ENCODE measurements around the gene HPSE2. TPM values are rescaled to one million over a fixed set of nuclear protein-coding genes. Genes with fewer than 3 reads are reported as not detected.

HPSE2 gene
- total RNA-seq, 1 experiment from 2014 or later = not detected

DNA sequence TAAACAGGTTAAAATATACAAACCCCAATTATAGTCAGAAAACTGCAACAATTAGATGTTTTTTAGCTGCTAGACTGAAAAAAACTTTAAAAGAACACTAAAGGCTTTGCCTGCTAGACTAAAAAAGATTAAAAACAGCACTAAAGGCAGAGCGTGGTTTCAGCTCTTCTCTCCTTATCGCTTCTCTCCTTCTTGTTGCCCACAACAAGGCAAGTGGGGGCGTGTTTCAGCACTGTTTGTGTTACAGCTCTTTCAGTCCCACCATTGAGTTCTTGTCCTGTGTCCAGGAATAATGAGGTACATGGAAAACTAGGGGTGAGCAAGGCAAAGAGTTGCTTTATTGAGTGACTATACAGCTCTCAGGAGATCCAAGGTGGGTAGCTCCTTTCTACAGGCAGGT lies 112.3 kb downstream of the HPSE2 start:
- no peak for TF ChIP-seq SIN3A (IDR thresholded peaks at IDR 0.05; ENCODE audit: borderline replicate concordance, insufficient read depth, low read depth, low read length)
- TF ChIP-seq, protein P1, sequence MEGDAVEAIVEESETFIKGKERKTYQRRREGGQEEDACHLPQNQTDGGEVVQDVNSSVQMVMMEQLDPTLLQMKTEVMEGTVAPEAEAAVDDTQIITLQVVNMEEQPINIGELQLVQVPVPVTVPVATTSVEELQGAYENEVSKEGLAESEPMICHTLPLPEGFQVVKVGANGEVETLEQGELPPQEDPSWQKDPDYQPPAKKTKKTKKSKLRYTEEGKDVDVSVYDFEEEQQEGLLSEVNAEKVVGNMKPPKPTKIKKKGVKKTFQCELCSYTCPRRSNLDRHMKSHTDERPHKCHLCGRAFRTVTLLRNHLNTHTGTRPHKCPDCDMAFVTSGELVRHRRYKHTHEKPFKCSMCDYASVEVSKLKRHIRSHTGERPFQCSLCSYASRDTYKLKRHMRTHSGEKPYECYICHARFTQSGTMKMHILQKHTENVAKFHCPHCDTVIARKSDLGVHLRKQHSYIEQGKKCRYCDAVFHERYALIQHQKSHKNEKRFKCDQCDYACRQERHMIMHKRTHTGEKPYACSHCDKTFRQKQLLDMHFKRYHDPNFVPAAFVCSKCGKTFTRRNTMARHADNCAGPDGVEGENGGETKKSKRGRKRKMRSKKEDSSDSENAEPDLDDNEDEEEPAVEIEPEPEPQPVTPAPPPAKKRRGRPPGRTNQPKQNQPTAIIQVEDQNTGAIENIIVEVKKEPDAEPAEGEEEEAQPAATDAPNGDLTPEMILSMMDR (IDR thresholded peaks at IDR 0.05) = no peak
- TF ChIP-seq TCF7L2 (IDR thresholded peaks at IDR 0.05; ENCODE audit: low read depth, low read length) = no peak
- TF ChIP-seq, protein P2, sequence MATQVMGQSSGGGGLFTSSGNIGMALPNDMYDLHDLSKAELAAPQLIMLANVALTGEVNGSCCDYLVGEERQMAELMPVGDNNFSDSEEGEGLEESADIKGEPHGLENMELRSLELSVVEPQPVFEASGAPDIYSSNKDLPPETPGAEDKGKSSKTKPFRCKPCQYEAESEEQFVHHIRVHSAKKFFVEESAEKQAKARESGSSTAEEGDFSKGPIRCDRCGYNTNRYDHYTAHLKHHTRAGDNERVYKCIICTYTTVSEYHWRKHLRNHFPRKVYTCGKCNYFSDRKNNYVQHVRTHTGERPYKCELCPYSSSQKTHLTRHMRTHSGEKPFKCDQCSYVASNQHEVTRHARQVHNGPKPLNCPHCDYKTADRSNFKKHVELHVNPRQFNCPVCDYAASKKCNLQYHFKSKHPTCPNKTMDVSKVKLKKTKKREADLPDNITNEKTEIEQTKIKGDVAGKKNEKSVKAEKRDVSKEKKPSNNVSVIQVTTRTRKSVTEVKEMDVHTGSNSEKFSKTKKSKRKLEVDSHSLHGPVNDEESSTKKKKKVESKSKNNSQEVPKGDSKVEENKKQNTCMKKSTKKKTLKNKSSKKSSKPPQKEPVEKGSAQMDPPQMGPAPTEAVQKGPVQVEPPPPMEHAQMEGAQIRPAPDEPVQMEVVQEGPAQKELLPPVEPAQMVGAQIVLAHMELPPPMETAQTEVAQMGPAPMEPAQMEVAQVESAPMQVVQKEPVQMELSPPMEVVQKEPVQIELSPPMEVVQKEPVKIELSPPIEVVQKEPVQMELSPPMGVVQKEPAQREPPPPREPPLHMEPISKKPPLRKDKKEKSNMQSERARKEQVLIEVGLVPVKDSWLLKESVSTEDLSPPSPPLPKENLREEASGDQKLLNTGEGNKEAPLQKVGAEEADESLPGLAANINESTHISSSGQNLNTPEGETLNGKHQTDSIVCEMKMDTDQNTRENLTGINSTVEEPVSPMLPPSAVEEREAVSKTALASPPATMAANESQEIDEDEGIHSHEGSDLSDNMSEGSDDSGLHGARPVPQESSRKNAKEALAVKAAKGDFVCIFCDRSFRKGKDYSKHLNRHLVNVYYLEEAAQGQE (IDR thresholded peaks at IDR 0.05; ENCODE audit: insufficient read depth in 1 of 2, low read depth in 2 of 2, low read length in 1 of 2) = no peak
- no peak overlapping the region for H3K27ac ChIP-seq (ENCODE audit: low read length)
- no TSS peak for BruUV-seq (replicated peaks)
- ChIA-PET CTCF (no interaction called here), POLR2A (no interaction called here)
- in situ Hi-C loops (cut with HindIII; ENCODE audit: low pct_unique_long_range_greater_than_20kb, low sequenced_read_pairs) = no loop called here
- no peak for ATAC-seq
- no peaks in the 10 kb centered on the region for H3K36me3 ChIP-seq (ENCODE audit: control insufficient read depth, insufficient read depth, low read length)
- intact Hi-C loops (cut with micrococcal nuclease; ENCODE audit: unreplicated experiment) = no loop called here
- H3K27me3 ChIP-seq (ENCODE audit: control insufficient read depth, insufficient read depth, low read length) = no peaks in the 10 kb centered on the region
- no peak for DNase-seq (ENCODE audit: low read depth, low spot score)
- H3K9me3 ChIP-seq (ENCODE audit: control insufficient read depth, insufficient read depth, low read depth, low read length) = no peaks in the 10 kb centered on the region
- no peaks in the 10 kb centered on the region for H3K4me1 ChIP-seq (ENCODE audit: control insufficient read depth, insufficient read depth, low read length)
- no peak overlapping the region for H3K4me3 ChIP-seq (ENCODE audit: low read depth in 2 of 2, low read length in 2 of 2)

DNA sequence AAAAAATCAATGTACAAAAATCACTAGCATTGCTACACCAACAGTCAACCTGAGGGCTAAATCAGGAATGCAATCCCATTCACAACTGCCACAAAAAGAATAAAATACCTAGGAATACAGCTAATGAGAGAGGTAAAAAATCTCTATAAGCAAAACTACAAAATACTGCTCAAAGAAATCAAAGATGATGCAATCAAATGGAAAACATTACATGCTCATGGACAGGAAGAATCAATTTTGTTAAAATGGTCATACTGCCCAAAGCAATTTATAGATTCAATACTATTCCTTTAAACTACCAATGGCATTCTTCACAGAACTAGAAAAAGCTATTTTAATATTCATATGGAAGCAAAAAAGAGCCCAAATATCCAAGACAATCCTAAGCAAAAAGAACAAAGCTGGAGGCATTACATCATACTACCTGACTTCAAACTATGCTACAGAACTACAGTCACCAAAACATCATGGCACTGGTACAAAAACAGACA lies 116.3 kb downstream of the HPSE2 start:
- no TSS peak for BruUV-seq (replicated peaks)
- Histone ChIP-seq H3K27ac (ENCODE audit: low read length) (no peak overlapping the region), H3K4me3 (ENCODE audit: low read depth in 2 of 2, low read length in 2 of 2) (no peak overlapping the region), H3K36me3 (ENCODE audit: control insufficient read depth, insufficient read depth, low read length) (no peaks in the 10 kb centered on the region), H3K9me3 (ENCODE audit: control insufficient read depth, insufficient read depth, low read depth, low read length) (no peaks in the 10 kb centered on the region), H3K4me1 (ENCODE audit: control insufficient read depth, insufficient read depth, low read length) (no peaks in the 10 kb centered on the region), H3K27me3 (ENCODE audit: control insufficient read depth, insufficient read depth, low read length) (no peaks in the 10 kb centered on the region)
- DNase-seq (ENCODE audit: low read depth, low spot score) (no peak), ATAC-seq (no peak)
- CTCF ChIA-PET = no interaction called here
- intact Hi-C loops (cut with micrococcal nuclease; ENCODE audit: unreplicated experiment) (no loop called here), in situ Hi-C loops (cut with HindIII; ENCODE audit: low pct_unique_long_range_greater_than_20kb, low sequenced_read_pairs) (no loop called here)
- TF ChIP-seq POLR2AphosphoS5 (IDR thresholded peaks at IDR 0.05; ENCODE audit: low read depth, low read length) (no peak), SIN3A (IDR thresholded peaks at IDR 0.05; ENCODE audit: borderline replicate concordance, insufficient read depth, low read depth, low read length) (no peak), TCF7L2 (IDR thresholded peaks at IDR 0.05; ENCODE audit: low read depth, low read length) (no peak)
- TF ChIP-seq, protein P2 (IDR thresholded peaks at IDR 0.05; ENCODE audit: insufficient read depth in 1 of 2, low read depth in 2 of 2, low read length in 1 of 2) = no peak
- POLR2A ChIA-PET = no interaction called here
